Measurements from ENCODE around the gene RPL19.
"Not testable (repeated sequence)": the region's sequence is repeated elsewhere in the genome, so short reads cannot be mapped to it uniquely, and the experiment has no call there.

Gene RPL19

DNA sequence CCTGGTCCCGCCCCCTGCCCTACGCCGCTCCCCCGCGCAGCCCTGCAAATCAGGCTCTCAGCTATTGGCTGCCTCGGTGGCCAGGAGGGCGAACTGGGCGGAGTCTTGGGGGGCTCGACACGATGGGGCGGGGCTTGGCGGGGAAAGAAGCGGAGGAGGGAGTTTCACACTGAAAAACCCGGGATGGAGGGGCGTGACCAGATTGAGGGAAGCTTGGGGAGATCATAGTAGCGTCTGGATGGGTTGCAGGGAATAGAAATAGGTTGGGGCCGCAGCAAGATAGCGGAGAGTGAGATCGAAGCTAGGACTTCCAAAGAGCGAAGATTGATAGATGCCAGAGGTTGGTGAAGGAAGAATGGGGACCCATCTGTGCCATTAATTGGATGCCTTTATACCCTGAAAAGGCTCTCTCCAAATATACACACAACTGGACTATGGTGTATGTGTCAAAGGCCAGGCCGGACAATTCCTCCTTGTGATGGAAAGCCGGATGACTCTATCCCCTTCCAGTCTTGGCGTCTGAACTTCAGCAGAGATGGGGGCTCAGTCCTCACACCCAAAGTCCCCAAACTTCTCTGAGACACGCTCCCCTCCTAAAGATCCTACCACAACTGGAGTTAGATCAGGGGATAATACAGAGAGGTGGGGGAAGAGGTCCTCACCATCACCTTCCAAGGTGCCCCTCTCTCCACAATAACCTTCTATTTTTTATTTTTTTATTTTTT is 26.0 kb downstream of the RPL19 start:
- peak; percentile 29 for DNase-seq

DNA sequence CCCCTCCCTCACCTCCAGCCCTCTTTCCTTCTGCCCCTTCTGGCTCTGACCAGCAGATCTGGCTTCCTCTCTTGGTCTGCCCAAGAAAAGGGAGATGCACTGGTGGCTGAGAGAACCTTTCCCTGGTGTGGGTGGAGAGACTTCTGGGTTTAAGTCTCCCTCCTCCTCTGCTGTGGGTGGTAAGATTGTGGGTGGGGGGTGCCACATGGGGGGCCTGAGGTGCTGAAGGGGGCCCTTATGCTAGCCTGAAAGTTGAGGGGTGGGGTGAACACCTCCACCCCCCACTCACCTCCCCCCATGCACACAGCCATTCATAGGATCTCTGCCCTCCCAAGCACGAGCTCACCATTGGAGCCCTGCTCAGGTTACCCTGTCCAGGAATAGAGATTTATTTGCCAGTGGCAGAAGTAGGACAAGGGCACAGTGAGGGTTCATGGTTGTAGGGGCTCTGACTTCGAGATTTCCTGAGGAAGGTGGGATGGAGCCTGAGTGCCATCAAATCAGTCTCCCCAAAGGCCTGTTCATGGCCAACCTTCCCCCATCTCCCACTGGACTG is 27.4 kb downstream of the RPL19 start:
- DNase-seq = no peak

DNA sequence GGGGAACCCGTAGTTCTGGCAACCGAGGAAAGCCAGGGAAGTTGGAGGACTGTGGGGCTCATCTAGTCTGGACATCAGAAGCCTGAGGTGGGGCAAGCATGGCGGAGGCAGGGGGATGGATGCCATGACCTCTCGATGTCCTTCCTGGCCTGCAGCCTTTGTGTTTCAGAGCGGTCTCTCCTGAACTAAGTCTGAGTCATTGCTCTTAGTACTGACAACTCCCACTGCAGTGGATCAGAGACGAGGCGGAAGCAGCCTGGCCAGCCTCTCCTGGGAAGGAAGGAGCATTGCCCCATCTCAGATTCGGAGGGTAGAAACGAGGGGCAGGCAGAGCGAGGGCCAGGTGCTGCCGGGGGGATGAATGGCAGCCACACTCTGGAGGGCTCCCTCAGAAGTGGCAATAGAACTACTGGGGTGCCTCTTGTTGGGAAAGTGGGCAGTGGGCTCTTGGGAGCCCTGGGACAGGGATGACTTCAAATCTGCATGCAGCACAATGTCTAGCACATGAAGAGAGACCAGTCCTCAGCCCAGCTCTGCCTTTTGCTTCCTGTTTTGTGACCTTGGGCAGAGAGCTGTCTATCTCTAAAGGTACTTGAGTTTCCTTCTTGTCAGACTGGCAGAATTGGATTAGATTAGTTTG is 29.3 kb downstream of the RPL19 start:
- no peak for DNase-seq

DNA sequence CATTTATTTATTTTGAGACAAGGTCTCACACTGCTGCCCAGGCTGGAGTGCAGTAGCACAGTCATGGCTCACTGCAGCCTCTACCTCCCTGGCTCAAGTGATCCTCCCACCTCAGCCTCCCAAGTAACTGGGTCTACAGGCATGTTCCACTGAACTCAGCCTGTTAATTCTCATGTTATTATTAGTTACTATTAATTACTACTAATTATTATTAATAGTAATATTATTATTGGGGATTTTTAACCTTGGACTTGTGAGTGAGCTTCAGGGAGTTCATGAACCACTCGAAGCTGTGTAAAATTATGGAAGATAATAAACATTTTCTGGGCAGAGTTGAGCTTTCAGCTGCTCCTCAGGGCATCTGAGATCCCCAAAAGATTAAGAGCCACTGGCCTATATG is 30.3 kb downstream of the RPL19 start:
- no peak for DNase-seq

DNA sequence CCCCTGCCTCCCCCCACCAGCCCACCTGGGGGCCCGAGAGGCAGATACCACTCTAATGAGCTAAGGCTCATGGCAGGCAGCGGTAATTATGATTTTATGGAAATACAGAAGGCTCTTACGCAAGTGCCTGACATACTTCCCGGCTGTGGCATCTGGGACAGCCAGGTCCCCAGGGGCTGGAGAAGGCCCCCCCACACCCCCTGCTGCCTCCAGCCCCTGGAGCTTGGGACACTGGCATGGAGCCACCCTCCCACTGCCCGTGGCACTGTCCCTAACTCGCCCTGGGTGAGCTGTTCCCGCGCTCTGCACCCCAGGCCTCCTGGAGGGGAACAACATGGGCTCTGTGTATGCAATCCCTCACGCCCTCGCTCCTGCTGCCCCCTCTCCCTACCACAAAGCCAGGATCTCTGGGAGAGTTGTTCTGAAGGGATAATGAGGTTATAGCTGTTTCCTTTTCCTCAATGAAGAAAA is 31.0 kb downstream of the RPL19 start:
- DNase-seq = no peak

DNA sequence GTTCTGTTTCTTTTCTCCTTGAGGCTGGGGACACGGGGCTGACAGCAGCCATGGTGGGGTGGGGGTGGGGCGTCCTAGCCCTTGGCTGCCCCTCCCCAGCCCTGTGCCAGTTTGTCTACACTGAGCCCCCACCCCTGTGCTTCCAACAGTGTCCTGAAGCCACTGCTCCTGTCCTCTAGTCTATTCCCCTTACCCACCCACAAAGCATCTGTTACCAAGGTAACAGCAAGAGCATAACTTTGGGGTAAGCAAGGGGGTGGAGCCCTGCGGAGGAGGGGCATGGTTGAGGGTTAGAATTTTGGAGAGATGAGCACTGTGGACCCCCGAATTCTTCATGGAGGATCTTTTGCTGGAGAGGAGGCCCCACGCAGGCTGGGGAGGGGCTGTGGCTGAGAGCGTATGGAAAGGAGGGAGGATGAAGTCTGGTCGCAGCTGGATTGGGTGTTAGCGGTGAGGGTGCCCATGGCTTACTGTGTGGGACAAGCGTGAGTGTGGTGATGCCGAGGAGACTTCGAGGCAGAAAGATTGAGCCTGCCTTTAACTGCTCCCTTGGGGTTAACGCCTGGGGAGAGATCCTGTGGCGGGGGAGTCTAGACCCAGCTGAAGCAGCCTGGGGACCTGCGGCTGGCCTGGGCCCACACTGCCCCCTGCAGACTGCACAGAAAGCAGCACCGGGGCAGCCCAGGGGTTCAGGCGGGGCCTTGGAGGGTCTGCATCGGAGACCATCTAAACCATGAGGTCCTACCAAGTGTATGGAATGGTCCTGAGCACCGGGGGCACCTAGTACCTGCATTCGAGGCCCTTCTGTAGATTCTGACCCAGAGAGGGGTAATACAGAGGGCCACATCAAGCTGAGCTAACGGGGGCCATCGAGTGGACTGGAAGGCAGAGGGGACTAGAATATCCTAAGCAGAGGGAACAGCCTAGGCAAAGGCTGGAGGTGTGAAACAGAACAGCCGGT is 31.8 kb downstream of the RPL19 start:
- DNase-seq = peak; percentile 53

DNA sequence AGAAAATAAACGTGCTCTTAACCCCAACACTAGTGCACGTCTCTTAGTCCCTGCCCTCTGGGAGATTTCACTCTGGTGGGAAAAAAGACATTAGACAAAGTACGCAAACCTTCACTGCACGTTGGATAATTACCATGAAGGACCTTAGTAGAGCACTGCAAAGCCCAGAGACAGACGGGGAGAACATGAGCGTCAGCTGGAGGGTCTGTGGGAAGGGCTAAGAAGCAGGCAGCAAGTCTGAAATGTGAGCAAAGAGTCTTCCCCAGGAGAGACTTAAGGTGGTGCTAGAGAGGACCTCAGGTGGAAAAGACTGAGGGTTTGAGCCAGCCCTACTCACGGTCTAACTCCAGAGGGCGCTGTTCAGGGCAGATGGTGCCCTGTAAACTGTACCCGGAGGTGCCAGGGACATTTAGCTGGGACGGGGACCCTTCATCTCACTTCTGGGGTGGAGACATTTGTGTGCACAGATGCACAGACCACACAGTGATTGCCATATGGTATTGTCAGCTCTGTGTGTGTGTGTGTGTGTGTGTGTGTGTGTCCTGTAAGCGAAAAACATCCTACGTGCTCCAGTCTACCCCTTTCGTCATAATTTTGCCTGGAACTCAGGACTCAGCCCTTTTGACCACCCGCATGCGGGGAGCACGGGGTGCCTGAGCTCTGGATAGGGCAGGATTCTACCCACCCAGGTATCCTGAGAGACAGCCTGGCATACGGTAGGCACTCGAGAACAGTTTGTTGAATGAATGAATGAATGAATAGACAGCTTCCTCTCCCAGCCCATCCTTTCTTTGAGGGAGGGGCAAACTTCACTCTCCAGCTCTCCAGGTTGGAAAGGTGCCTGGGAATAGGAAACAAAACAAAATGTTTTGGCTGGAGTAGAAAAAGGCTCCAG is 35.7 kb downstream of the RPL19 start:
- DNase-seq = peak; percentile 17

DNA sequence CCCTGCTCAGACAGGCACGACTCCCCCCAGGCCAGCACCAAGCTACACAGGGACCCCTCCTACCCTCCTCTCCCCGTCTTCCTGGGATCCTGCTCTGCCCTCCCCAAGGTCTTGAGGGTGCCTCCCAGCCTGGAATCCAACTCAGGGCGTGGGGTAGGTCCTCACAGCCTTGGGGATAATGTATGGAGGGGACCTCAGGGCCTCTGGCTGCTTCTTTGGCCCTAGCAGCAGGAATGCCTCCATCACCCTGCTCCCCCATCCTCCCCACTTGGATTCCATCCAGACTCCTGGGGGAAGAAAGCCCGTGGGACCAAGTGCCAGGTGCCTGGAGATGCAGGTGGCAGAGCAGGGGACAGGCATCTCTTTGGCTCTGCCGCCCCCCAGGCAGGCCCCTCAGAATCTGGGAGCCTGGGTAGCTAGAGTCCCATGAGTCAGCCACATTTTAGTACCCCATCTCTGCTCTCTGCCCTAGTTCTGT is 36.4 kb downstream of the RPL19 start:
- DNase-seq = no peak

DNA sequence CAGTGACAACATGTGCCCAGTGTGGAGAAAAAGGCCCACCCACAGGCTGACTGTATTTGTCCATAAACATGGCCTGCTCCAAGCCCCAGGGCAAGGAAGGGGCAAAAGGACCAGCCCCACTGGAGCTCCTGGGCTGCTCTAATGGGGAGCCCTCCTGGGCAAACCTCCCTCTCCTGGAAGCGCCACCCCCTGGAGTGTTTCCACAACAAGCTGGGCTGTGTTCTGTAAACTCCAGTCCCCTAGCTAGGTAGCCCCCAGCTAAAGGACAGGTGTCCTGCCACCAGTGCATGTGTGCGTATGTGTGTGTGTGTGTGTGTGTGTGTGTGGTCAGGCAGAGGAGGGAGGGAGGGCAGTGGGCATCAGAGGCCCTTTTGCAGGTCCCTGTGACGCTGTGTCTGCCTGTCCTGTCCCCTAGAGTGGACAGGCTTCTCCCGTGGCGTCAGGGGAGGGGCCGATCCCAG is 36.9 kb downstream of the RPL19 start:
- DNase-seq = no peak

DNA sequence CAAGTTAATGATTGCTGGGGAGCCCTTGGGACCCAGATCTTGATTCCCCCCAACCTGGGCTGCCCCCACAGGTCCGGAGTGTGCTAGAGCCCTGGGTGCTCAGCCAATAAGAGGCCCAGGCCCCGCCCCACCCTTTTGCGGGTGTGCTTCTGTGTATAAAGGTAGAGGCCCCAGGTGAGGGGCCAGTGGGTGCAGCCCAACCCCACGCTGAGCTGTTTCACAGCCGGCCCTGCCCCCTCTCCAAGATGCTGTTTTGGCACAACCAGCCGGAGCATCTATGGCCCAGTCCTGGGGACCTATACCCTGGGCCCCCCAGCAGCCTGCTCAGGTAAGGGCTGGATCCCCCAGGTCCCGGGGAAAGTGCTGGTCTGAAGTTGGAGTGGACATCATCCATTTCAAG is 37.5 kb downstream of the RPL19 start:
- DNase-seq = no peak

DNA sequence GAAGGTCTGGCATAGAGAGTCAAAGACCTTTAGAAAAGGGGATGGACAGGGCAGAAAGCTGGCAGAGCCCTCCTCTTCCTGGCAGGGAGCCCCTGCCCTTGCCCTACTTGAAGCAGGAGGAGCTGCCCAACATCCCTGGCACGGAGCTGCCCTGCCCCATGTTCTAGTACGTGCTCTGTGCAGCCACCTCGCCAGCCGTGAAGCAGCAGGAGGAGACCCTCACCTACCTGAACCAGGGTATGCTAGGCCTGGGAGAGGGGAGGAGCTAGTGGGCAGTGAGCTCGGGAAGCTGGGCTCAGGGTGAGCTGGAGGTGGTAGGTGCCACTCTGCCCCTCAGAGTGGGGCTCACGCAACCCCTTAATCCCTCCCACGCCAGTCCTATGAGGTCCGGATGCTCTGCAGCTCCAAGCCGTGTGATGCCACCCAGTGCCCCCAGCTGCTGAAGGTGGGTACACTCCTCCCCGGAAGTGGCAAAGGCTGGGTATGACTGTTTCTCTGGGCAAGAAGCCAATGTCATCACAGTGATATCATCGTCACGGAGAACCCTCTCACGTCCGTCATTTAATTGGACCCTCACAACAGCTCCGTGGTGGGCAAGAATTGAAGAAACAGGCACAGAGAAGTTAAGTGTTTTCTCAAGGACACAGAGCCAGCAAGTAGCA is 38.4 kb downstream of the RPL19 start:
- peak; percentile 72 for DNase-seq

DNA sequence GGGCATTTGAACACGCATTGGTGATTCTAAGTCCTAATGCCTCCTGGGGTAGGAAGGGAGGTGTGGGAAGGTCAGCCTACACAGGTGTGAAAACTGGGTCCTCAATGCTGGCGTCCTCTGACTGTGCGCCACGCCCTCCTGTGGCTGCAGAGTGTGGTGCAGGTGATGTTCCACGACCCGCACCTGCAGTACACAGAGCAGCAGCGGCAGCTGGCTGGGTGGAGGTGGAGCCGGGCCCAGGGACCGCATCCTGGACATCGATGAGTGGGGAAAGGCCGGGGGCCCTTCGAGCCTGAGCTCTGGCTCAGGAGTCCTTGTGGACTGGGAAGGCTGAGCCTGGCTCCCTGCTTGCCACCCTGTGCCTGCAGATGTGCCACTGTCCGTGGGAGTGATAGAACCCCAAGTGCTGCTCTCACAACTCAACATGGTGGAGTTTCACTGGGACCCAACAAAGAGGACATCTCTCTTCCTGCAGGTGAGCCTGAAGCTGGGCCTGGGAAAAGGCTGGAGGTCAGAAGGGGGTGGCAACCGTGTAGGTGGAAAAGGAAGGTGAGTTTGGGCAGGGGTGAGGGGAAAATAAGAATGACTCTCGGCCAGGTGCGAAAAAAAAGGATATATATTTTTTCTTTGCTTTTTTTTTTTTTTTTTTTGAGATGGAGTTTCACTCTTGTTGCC is 39.7 kb downstream of the RPL19 start:
- peak; percentile 55 for DNase-seq

DNA sequence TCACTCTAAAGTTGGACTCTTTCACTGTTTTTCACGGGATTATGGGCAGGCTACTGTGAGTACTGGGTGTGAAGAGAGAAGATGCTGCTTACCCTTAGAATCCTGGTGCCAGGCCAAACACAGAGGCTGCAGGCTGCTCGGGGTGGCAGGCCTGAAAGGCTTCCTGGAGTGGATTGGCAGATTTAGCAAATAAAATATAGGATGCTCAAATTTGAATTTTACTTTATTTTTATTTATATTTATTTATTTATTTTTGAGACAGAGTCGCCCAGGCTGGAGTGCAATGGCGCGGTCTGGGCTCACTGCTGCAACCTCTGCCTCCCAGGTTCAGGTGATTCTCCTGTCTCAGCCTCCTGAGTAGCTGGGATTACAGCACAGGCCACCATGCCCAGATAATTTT is 40.5 kb downstream of the RPL19 start:
- no peak for DNase-seq

DNA sequence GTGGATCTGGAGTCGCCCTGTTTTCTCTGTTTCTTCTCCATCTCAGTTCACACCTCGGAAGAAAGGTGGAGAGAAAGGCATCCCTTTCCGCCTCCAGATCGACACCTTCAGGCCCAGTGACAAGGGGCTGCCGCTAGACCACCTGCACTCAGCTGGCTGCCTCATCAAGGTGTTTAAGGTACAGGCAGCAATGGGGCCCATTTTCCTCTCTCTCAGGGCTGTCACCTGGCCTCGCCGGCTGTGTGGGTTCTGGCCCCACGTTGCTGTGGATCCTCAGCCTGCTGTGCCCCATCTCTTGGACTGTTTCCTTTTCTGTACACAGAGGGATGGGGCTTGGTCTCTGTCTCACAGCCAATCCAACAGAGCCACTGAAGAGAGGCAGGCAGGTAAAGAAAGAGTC is 43.1 kb downstream of the RPL19 start:
- no peak for DNase-seq

DNA sequence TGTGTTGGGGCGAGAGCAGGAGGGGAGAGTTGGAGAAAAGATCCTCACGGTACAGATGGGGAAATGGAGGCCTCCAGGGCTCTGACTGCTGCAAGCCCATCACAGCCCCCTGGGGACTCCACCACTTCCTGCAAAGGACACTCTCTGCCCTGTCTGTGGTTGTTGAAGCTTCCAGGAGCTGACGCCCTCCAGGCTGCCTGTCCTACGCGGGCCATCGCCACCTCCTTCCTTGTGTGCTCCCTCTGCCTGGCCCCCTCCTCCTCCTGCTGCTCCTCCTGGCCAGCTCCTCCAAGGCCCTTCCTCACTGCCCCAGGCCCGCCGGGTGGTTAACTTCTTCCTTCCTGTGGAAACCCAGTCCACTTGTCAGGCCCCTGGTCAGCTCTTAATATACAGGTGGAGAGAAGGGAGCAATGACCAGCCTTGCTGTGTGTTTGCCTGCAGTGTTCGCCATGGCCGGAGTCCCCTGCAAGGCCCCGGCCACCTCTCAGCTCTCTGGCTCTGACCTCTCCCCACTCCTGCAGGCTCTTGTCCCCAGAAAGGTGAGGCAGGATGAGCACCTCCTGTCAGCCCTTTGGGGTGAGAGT is 44.0 kb downstream of the RPL19 start:
- no peak for DNase-seq

DNA sequence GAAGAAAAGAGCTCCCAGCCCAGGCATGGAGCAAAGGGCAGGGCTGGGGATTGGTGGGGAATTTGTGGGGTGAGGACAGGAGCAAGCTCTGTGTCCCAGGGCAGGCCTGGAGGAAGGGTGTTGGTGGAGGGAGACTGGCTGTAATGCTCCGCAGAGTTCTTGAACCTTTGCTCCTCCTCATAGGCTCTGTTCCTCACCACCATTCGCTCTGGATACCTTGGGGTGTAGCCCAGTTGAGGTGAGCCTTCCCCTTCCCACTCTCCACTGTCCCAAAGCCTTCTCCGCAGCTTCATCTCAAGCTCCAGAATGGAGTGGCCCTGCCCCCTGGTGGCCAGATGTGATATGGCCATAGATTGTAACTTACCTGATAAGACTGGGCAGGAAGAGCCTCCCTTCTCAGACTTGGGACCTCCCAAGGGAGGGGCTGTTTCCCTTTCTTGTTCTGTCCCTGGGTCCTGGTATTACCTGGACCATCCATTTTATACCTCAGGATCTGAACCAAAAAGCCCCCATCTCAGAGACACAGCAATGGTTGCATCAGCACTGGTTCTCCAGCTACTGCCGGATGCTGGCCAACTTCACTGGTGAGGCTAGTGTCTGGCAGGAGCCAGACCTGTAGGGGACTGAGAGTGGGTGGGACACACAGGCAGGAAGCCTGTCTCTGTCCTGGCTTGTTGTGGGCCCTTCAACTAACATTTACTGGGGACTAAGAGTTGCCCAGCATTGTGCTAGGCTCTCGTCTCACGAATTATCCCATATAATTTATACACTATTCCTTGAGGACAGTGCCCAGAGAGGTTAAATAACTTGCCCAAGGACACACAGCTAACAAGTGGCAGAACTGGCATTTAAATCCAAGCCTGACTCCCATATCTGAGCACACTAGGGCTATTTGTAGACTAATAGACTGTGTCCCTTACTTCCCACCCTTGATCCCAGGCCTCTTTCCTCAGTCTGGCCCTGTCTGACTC is 44.8 kb downstream of the RPL19 start:
- DNase-seq = peak; percentile 86

DNA sequence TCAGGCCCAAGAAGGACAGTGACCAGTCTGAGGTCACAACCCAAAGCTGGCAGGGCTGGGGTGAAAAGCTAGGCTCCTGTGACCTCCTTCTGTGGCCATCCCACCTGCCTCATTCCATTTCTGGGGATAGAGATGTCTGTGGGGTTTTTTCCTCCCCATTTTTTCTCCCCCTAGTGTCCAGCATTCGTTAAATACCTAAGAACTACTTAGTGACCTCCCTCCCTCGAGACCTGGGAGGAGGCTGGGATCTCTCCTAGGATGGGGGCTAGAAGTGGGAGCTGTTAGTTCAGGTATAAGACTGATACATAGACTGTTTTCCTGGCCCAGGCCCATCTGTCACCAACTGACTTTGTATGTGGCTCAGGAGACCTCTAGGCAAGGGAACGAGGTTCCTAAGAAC is 46.2 kb downstream of the RPL19 start:
- no peak for DNase-seq

DNA sequence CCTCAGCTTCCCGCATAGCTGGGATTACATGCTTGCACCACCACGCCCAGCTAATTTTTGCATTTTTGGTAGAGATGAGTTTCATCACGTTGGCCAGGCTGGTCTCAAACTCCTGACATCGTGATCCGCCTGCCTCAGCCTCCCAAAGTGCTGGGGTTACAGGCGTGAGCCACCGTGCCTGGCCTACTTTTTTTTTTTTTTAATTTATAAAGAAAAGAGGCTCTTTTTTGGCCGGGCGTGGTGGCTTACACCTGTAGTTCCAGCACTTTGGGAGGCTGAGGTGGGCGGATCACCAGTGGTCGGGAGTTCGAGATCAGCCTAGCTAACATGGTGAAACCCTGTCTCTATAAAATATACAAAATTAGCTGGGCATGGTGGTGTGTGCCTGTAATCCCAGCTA is 50.0 kb downstream of the RPL19 start:
- not testable (repeated sequence) for DNase-seq

DNA sequence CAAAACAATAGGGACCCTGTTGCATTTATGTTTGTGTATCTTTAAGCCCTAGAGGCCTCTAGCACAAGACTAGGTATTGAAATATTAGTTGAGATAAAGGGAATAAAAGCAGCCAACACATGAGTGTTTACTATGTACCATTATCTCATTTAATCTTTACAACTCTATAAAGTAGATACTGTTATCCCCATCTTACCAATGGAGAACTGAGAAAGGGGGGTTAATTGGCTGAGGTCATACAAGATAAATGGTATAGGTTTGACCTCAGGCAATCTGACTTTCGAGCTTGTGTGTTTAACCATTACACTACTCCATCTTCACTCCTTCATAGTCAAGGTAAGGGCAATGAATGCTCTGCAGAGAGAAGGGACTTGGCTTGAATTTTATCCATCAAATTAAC is 51.9 kb downstream of the RPL19 start:
- no peak for DNase-seq

All from effector CD4-positive, alpha-beta T cell (primary cell).